Parathyroid adenoma (tissue), 2 donors: ENCODE results near the gene RASAL2.

ENCODE experiments used
- H2AFZ ChIP-seq: fragments of 300-600 bp; sonication (generic); one replicate; pipeline ENCODE4 v1.7.0; 2017; ENCODE audit warnings: antibody characterized with exemption, mild to moderate bottlenecking
- H3K27ac ChIP-seq: fragments of 300-600 bp; sonication (generic); one replicate; pipeline ENCODE4 v1.7.0; 2017
- H3K27me3 ChIP-seq: fragments of 300-600 bp; sonication (generic); one replicate; pipeline ENCODE4 v1.7.0; 2017; ENCODE audit warnings: low read length; ENCODE audit not compliant: control insufficient read depth, insufficient read depth
- H3K36me3 ChIP-seq: fragments of 300-600 bp; sonication (generic); one replicate; pipeline ENCODE4 v1.7.0; 2017; ENCODE audit warnings: low read length; ENCODE audit not compliant: control insufficient read depth, insufficient read depth
- H3K4me1 ChIP-seq: fragments of 300-600 bp; sonication (generic); one replicate; pipeline ENCODE4 v1.7.0; 2017; ENCODE audit warnings: control low read depth
- H3K4me2 ChIP-seq: fragments of 300-600 bp; sonication (generic); one replicate; pipeline ENCODE4 v1.7.0; 2017; ENCODE audit warnings: low read length
- H3K4me3 ChIP-seq: fragments of 300-600 bp; sonication (generic); one replicate; pipeline ENCODE4 v1.7.0; 2017; ENCODE audit warnings: low read depth, low read length
- H3K79me2 ChIP-seq: fragments of 300-600 bp; sonication (generic); one replicate; pipeline ENCODE4 v1.7.0; 2017; ENCODE audit warnings: control low read depth
- H3K9ac ChIP-seq: fragments of 300-600 bp; sonication (generic); one replicate; pipeline ENCODE4 v1.7.0; 2017; ENCODE audit warnings: mild to moderate bottlenecking
- H3K9me3 ChIP-seq: fragments of 300-600 bp; sonication (generic); one replicate; pipeline ENCODE4 v1.7.0; 2017; ENCODE audit warnings: low read length; ENCODE audit not compliant: control insufficient read depth
- CTCF ChIP-seq: fragments of 300-600 bp; sonication (generic); IDR thresholded peaks from one replicate; pipeline ENCODE4 v1.7.0; 2017; ENCODE audit warnings: antibody characterized with exemption, mild to moderate bottlenecking
- donor health status: primary hyperparathyroidism.

RASAL2 gene

GRCh38 chr1:178066908-178067614 is 26.8 kb upstream of the RASAL2 start:
- Histone ChIP-seq H3K27ac (no peak overlapping the region), H3K4me3 (no peak overlapping the region), H3K36me3 (no peaks in the 10 kb centered on the region), H2AFZ (no peak overlapping the region), H3K79me2 (no peaks in the 10 kb centered on the region), H3K27me3 (no peaks in the 10 kb centered on the region), H3K4me2 (no peak overlapping the region), H3K9me3 (no peaks in the 10 kb centered on the region), H3K9ac (no peak overlapping the region), H3K4me1 (no peaks in the 10 kb centered on the region)
- no peak for TF ChIP-seq CTCF

- no peaks in the 10 kb centered on the region for H3K27me3 ChIP-seq
- H3K4me1 ChIP-seq, result no peaks in the 10 kb centered on the region
- no peaks in the 10 kb centered on the region for H3K36me3 ChIP-seq
- H2AFZ ChIP-seq, result no peak overlapping the region
- no peaks in the 10 kb centered on the region for H3K79me2 ChIP-seq
- H3K4me2 ChIP-seq, result no peak overlapping the region
- TF ChIP-seq CTCF, result no peak
- no peak overlapping the region for H3K4me3 ChIP-seq
- no peaks in the 10 kb centered on the region for H3K9me3 ChIP-seq
- no peak overlapping the region for H3K9ac ChIP-seq
- H3K27ac ChIP-seq, result no peak overlapping the region
Observed at GRCh38 chr1:178071811-178072210, 22.1 kb upstream of the RASAL2 start.

- Histone ChIP-seq H3K9ac (no peak overlapping the region), H3K27me3 (no peaks in the 10 kb centered on the region), H3K36me3 (no peaks in the 10 kb centered on the region), H2AFZ (no peak overlapping the region), H3K79me2 (no peaks in the 10 kb centered on the region), H3K27ac (no peak overlapping the region), H3K9me3 (no peaks in the 10 kb centered on the region), H3K4me2 (no peak overlapping the region), H3K4me3 (no peak overlapping the region), H3K4me1 (no peaks in the 10 kb centered on the region)
- no peak for TF ChIP-seq CTCF
Observed at GRCh38 chr1:178072326-178072725, 21.6 kb upstream of the RASAL2 start.

- Histone ChIP-seq H3K4me3 (no peak overlapping the region), H3K9ac (no peak overlapping the region), H3K27me3 (no peaks in the 10 kb centered on the region), H3K4me2 (no peak overlapping the region), H3K9me3 (no peaks in the 10 kb centered on the region), H2AFZ (no peak overlapping the region), H3K79me2 (no peaks in the 10 kb centered on the region), H3K4me1 (no peaks in the 10 kb centered on the region), H3K27ac (no peak overlapping the region), H3K36me3 (no peaks in the 10 kb centered on the region)
- TF ChIP-seq CTCF, result no peak
Observed at GRCh38 chr1:178075333-178075732, 18.6 kb upstream of the RASAL2 start.

GRCh38 chr1:178076607-178077006 is 17.3 kb upstream of the RASAL2 start:
- H3K79me2 ChIP-seq, result no peaks in the 10 kb centered on the region
- no peak overlapping the region for H2AFZ ChIP-seq
- H3K9ac ChIP-seq, result no peak overlapping the region
- no peaks in the 10 kb centered on the region for H3K4me1 ChIP-seq
- H3K27ac ChIP-seq, result no peak overlapping the region
- no peak overlapping the region for H3K4me2 ChIP-seq
- H3K9me3 ChIP-seq, result no peaks in the 10 kb centered on the region
- no peaks in the 10 kb centered on the region for H3K27me3 ChIP-seq
- no peak overlapping the region for H3K4me3 ChIP-seq
- no peaks in the 10 kb centered on the region for H3K36me3 ChIP-seq
- no peak for TF ChIP-seq CTCF
